Activated B cell treated with CpG ODN at 0.5 μM for 24 hours (primary cell): ENCODE measurements around the gene L3MBTL1. TPM values are rescaled to one million over a fixed set of nuclear protein-coding genes. Genes with fewer than 3 reads are reported as not detected.
"Not testable (repeated sequence)": the region's sequence is repeated elsewhere in the genome, so short reads cannot be mapped to it uniquely, and the experiment has no call there.

ENCODE experiments used
- ATAC-seq: fragments of 200-7000 bp; cut with Tn5 transposase; one replicate; pipeline ENCODE4 v1.10.0; 2021; ENCODE audit warnings: low read depth, mild to moderate bottlenecking, moderate library complexity
- CTCF ChIA-PET: fragments of 350-600 bp; sonication (Branson Sonifier 250); formaldehyde crosslinking; loops from one replicate; lab custom pipeline; 2021; ENCODE audit warnings: antibody characterized with exemption; lab: Charles Lee
- POLR2A ChIA-PET: fragments of 350-600 bp; sonication (Branson Sonifier 250); formaldehyde crosslinking; loops from one replicate; lab custom pipeline; 2021; ENCODE audit warnings: antibody characterized with exemption; lab: Charles Lee
- DNase-seq: peaks from one replicate; pipeline ENCODE4 v3.0.0; 2022
- H3K27ac Mint-ChIP-seq: one replicate; pipeline ENCODE4 v1.8.0; 2020; ENCODE audit warnings: mixed read lengths
- H3K27me3 Mint-ChIP-seq: one replicate; pipeline ENCODE4 v1.8.0; 2021; ENCODE audit warnings: mixed read lengths
- H3K36me3 Mint-ChIP-seq: one replicate; pipeline ENCODE4 v1.8.0; 2021; ENCODE audit warnings: low read depth, mixed read lengths
- H3K4me1 Mint-ChIP-seq: one replicate; pipeline ENCODE4 v1.8.0; 2021; ENCODE audit warnings: mixed read lengths
- H3K4me3 Mint-ChIP-seq: one replicate; pipeline ENCODE4 v1.8.0; 2020; ENCODE audit warnings: mild to moderate bottlenecking, mixed read lengths
- H3K9me3 Mint-ChIP-seq: one replicate; pipeline ENCODE4 v1.8.0; 2020; ENCODE audit warnings: mixed read lengths
- CTCF ChIP-seq: fragments of 200-600 bp; IDR thresholded peaks from one replicate; pipeline ENCODE4 v1.8.0; 2022; ENCODE audit warnings: antibody characterized with exemption, mild to moderate bottlenecking
- intact Hi-C: fragments of 100-400 bp; cut with micrococcal nuclease; formaldehyde crosslinking; loops from one replicate; pipeline ENCODE4 v1.15.1; 2024
- total RNA-seq: library from RNA; stranded (reverse); gene quantifications from 2 replicates; pipeline ENCODE4 v1.2.3, GENCODE V29; 2022

L3MBTL1 gene
- total RNA-seq, 1 donor from 2014 or later, result 22.5 TPM

- POLR2A ChIA-PET, result no interaction called here
- intact Hi-C loops, result no loop called here
- Mint-ChIP-seq H3K36me3 (no peaks in the 10 kb centered on the region), H3K4me1 (peaks cover 3% of the 10 kb centered on the region), H3K27ac (no peak overlapping the region), H3K4me3 (no peak overlapping the region), H3K9me3 (no peaks in the 10 kb centered on the region), H3K27me3 (peaks cover 7% of the 10 kb centered on the region)
- no peak for TF ChIP-seq CTCF
- CTCF ChIA-PET, result no interaction called here
- ATAC-seq, result no peak
- no peak for DNase-seq
Measured at GRCh38 chr20:43477193-43477592, 30.3 kb upstream of the L3MBTL1 start.

- no peak for DNase-seq
- H3K36me3 Mint-ChIP-seq, result no peaks in the 10 kb centered on the region
- no peaks in the 10 kb centered on the region for H3K9me3 Mint-ChIP-seq
- TF ChIP-seq CTCF, result no peak
- no peak for ATAC-seq
- POLR2A ChIA-PET, result interaction anchor here (0.6 kb wide), 1 partner anchor 65 kb away, joined by 3 read pairs; no protein-coding TSS in a partner anchor
- H3K4me1 Mint-ChIP-seq, result peaks cover 2% of the 10 kb centered on the region
- CTCF ChIA-PET, result no interaction called here
- H3K27me3 Mint-ChIP-seq, result peaks cover 7% of the 10 kb centered on the region
- intact Hi-C loops, result no loop called here
- H3K4me3 Mint-ChIP-seq, result no peak overlapping the region
- no peak overlapping the region for H3K27ac Mint-ChIP-seq
Measured at GRCh38 chr20:43477619-43478018, 29.9 kb upstream of the L3MBTL1 start.

GRCh38 chr20:43490038-43490437 is 17.5 kb upstream of the L3MBTL1 start:
- H3K27me3 Mint-ChIP-seq, result peaks cover 14% of the 10 kb centered on the region
- H3K4me3 Mint-ChIP-seq, result no peak overlapping the region
- peaks cover 3% of the 10 kb centered on the region for H3K36me3 Mint-ChIP-seq
- POLR2A ChIA-PET, result no interaction called here
- H3K27ac Mint-ChIP-seq, result no peak overlapping the region
- H3K9me3 Mint-ChIP-seq, result peaks cover 18% of the 10 kb centered on the region
- ATAC-seq (no peak), DNase-seq (no peak)
- no peaks in the 10 kb centered on the region for H3K4me1 Mint-ChIP-seq
- CTCF ChIA-PET, result no interaction called here
- intact Hi-C loops, result no loop called here
- no peak for TF ChIP-seq CTCF

- H3K4me1 Mint-ChIP-seq, result no peaks in the 10 kb centered on the region
- ATAC-seq (no peak), DNase-seq (no peak)
- CTCF ChIA-PET, result no interaction called here
- peaks cover 3% of the 10 kb centered on the region for H3K36me3 Mint-ChIP-seq
- H3K27ac Mint-ChIP-seq, result no peak overlapping the region
- POLR2A ChIA-PET, result no interaction called here
- TF ChIP-seq CTCF, result no peak
- H3K27me3 Mint-ChIP-seq, result peaks cover 16% of the 10 kb centered on the region
- no peak overlapping the region for H3K4me3 Mint-ChIP-seq
- peaks cover 15% of the 10 kb centered on the region for H3K9me3 Mint-ChIP-seq
- intact Hi-C loops, result no loop called here
Measured at GRCh38 chr20:43492101-43492500, 15.4 kb upstream of the L3MBTL1 start.

GRCh38 chr20:43495388-43495787 is 12.1 kb upstream of the L3MBTL1 start:
- DNase-seq (no peak), ATAC-seq (no peak)
- Mint-ChIP-seq H3K27me3 (peaks cover 16% of the 10 kb centered on the region), H3K36me3 (no peaks in the 10 kb centered on the region), H3K9me3 (peaks cover 7% of the 10 kb centered on the region), H3K4me1 (no peaks in the 10 kb centered on the region), H3K4me3 (no peak overlapping the region), H3K27ac (no peak overlapping the region)
- POLR2A ChIA-PET, result no interaction called here
- intact Hi-C loops, result no loop called here
- TF ChIP-seq CTCF, result no peak
- CTCF ChIA-PET, result no interaction called here

- CTCF ChIA-PET, H3K27ac Mint-ChIP-seq, ATAC-seq, POLR2A ChIA-PET, H3K36me3 Mint-ChIP-seq, H3K9me3 Mint-ChIP-seq, H3K4me3 Mint-ChIP-seq, intact Hi-C loops, H3K4me1 Mint-ChIP-seq, DNase-seq: not testable (repeated sequence)
- H3K27me3 Mint-ChIP-seq, result peaks cover 26% of the 10 kb centered on the region
Measured at GRCh38 chr20:43502021-43502420, 5.5 kb upstream of the L3MBTL1 start.
